DND-41 (cell line): ENCODE data around the gene MRTFA.

Experiments used
- EZH2 ChIP-seq: IDR thresholded peaks from 3 replicates; pipeline ENCODE4 v1.6.1; 2012; ENCODE audit warnings: borderline replicate concordance, low read depth, mild to moderate bottlenecking, moderate library complexity, low read length, inconsistent platforms; ENCODE audit not compliant: severe bottlenecking
- TF ChIP-seq, protein P1 (sequence below): IDR thresholded peaks from 2 replicates; pipeline ENCODE4 v1.5.1; 2012; ENCODE audit warnings: borderline replicate concordance, low read length, moderate library complexity, mild to moderate bottlenecking; ENCODE audit not compliant: poor library complexity, severe bottlenecking; ENCODE audit errors: extremely low read depth

DNA sequence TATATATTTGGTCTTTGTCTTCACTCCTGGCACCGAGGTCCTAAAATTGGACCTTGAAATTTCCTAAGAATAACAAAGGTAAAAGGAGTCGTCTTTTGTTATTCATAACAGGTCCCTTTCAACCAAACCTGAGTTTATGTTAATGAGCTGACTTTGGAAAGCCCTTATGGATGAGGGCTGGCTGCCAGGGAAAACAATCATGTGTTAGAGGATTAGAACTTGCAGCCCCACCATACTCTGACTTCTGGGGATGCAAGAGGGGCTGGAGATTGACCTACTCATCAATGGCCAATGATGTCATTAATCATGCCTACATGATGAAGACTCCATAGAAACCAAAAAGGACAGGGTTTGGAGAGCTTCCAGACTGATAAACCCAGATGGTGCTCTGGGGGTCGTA is 118.9 kb downstream of the MRTFA start:
- TF ChIP-seq, protein P1, sequence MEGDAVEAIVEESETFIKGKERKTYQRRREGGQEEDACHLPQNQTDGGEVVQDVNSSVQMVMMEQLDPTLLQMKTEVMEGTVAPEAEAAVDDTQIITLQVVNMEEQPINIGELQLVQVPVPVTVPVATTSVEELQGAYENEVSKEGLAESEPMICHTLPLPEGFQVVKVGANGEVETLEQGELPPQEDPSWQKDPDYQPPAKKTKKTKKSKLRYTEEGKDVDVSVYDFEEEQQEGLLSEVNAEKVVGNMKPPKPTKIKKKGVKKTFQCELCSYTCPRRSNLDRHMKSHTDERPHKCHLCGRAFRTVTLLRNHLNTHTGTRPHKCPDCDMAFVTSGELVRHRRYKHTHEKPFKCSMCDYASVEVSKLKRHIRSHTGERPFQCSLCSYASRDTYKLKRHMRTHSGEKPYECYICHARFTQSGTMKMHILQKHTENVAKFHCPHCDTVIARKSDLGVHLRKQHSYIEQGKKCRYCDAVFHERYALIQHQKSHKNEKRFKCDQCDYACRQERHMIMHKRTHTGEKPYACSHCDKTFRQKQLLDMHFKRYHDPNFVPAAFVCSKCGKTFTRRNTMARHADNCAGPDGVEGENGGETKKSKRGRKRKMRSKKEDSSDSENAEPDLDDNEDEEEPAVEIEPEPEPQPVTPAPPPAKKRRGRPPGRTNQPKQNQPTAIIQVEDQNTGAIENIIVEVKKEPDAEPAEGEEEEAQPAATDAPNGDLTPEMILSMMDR = no peak
- TF ChIP-seq EZH2 = no peak
